Endothelial cell of umbilical vein (primary cell): ENCODE results near the gene TMEM203. TPM values are rescaled to one million over a fixed set of nuclear protein-coding genes. Genes with fewer than 3 reads are reported as not detected.

Experiments used
- BruUV-seq: library from RNA; stranded (reverse); fragments of 400-500 nt; replicated peaks from 2 replicates; lab custom pipeline; 2021; lab: Mats Ljungman, UMichigan
- CTCF ChIA-PET: fragments of 300-600, 350-600 bp; sonication (Branson Sonifier 250); formaldehyde crosslinking; loops from one replicate; lab custom pipeline; 2021; ENCODE audit warnings: antibody characterized with exemption, inconsistent platforms; lab: Charles Lee
- POLR2A ChIA-PET: fragments of 300-600, 350-600 bp; sonication (Branson Sonifier 250); formaldehyde crosslinking; loops from one replicate; lab custom pipeline; 2021; ENCODE audit warnings: antibody characterized with exemption, inconsistent platforms; lab: Charles Lee
- DNase-seq: peaks from one replicate; pipeline ENCODE4 v3.0.0-alpha.2; 2011; ENCODE audit warnings: low read depth, low spot score
- FAIRE-seq: peaks from 2 replicates; lab custom pipeline; 2011; peaks lifted over from hg19 to GRCh38; lab: Jason Lieb, UNC
- H2AFZ ChIP-seq: 2 replicates; pipeline ENCODE4 v1.6.0; 2012; ENCODE audit warnings: low read depth, low read length, control low read depth, inconsistent platforms
- H3K27ac ChIP-seq: 2 replicates; pipeline ENCODE4 v1.5.1; 2011; ENCODE audit warnings: low read depth, mild to moderate bottlenecking, control low read depth, low read length, moderate library complexity; ENCODE audit not compliant: insufficient read depth
- H3K27me3 ChIP-seq, 2 experiments: 2 replicates each; pipeline versions ENCODE4 v1.6.0 to v1.6.1; 2011; ENCODE audit warnings: low read length in 2 of 2, mixed read lengths in 1 of 2; ENCODE audit not compliant: control insufficient read depth in 2 of 2, insufficient read depth in 2 of 2
- H3K36me3 ChIP-seq, 2 experiments: 2 replicates in 1 of 2; 3 replicates in 1 of 2; pipeline ENCODE4 v1.5.1; 2011; ENCODE audit warnings: low read length in 2 of 2, mild to moderate bottlenecking in 1 of 2, moderate library complexity in 1 of 2; ENCODE audit not compliant: control insufficient read depth in 2 of 2, insufficient read depth in 2 of 2; ENCODE audit errors: extremely low read depth in 1 of 2
- H3K4me1 ChIP-seq: 3 replicates; pipeline ENCODE4 v1.5.1; 2011; ENCODE audit warnings: mild to moderate bottlenecking, low read length; ENCODE audit not compliant: control insufficient read depth, insufficient read depth; ENCODE audit errors: extremely low read depth
- H3K4me2 ChIP-seq: 2 replicates; pipeline ENCODE4 v1.6.1; 2011; ENCODE audit warnings: low read length, control low read depth, mixed read lengths; ENCODE audit not compliant: insufficient read depth
- H3K4me3 ChIP-seq, 3 experiments: fragments of 200-600 bp in 1 of 3; sonication (generic), shearing (Covaris generic) in 1 of 3; replicated peaks in 1 of 3; 2 replicates each; pipeline ENCODE4 v1.5.1; 2011 to 2016; ENCODE audit warnings: control low read depth in 3 of 3, low read length in 3 of 3, mild to moderate bottlenecking in 2 of 3, inconsistent platforms in 1 of 3, low read depth in 1 of 3, moderate library complexity in 1 of 3; ENCODE audit not compliant: insufficient read depth in 1 of 3
- H3K79me2 ChIP-seq: 2 replicates; pipeline ENCODE4 v1.6.0; 2012; ENCODE audit warnings: low read length, inconsistent platforms; ENCODE audit not compliant: control insufficient read depth, insufficient read depth
- H3K9ac ChIP-seq: replicated peaks from 2 replicates; pipeline ENCODE3; 2011; ENCODE audit warnings: low read length, control low read depth; ENCODE audit not compliant: insufficient read depth; ENCODE audit errors: extremely low read depth
- H3K9me1 ChIP-seq: replicated peaks from 3 replicates; pipeline ENCODE4 v1.6.0; 2011; ENCODE audit warnings: mild to moderate bottlenecking, low read length; ENCODE audit not compliant: control insufficient read depth, insufficient read depth; ENCODE audit errors: extremely low read depth
- H3K9me3 ChIP-seq: replicated peaks from 2 replicates; pipeline ENCODE4 v1.5.1; 2012; ENCODE audit warnings: low read length, inconsistent platforms; ENCODE audit not compliant: control insufficient read depth, insufficient read depth
- H4K20me1 ChIP-seq: replicated peaks from 2 replicates; pipeline ENCODE3; 2011; ENCODE audit warnings: mild to moderate bottlenecking, low read length; ENCODE audit not compliant: control insufficient read depth, insufficient read depth; ENCODE audit errors: extremely low read depth
- EZH2 ChIP-seq: IDR thresholded peaks from 2 replicates; pipeline ENCODE4 v1.6.1; 2012; ENCODE audit warnings: borderline replicate concordance, low read depth, mild to moderate bottlenecking, moderate library complexity, low read length, inconsistent platforms; ENCODE audit not compliant: severe bottlenecking
- MYC ChIP-seq: IDR thresholded peaks from one replicate; pipeline ENCODE4 v1.6.1; 2011; ENCODE audit warnings: mild to moderate bottlenecking, low read depth, low read length
- dilution Hi-C: fragments of 300-500 bp; cut with MboI; formaldehyde crosslinking; loops from one replicate; pipeline ENCODE4 v1.15.0; 2019; ENCODE audit warnings: low sequenced_read_pairs; ENCODE audit not compliant: extremely low pct_ligation_motif_present
- intact Hi-C: fragments of 100-400 bp; cut with micrococcal nuclease; formaldehyde crosslinking; loops from one replicate; pipeline ENCODE4 v1.10.0; 2022
- microRNA-seq: library from miRNA; unstranded; fragments of <30 nt; microRNA quantifications from one replicate; pipeline ENCODE4 v1.2.0, GENCODE V29; 2021; ENCODE audit warnings: borderline number of aligned reads, borderline replicate concordance
- polyA plus RNA-seq, 4 experiments: library from polyadenylated mRNA; depleted of rRNA in 3 of 4; stranded (reverse) in 3 of 4; unstranded in 1 of 4; fragments of >200 nt; gene quantifications; 2 replicates each; pipeline versions ENCODE4 v1.2.1 to v1.2.3, GENCODE V29; 2011 to 2012; ENCODE audit warnings: missing spikeins in 1 of 4
- small RNA-seq: library from RNA; depleted of rRNA; stranded (forward); fragments of <200 nt; gene quantifications from one replicate; pipeline ENCODE3, GENCODE V24; 2012; ENCODE audit warnings: low replicate concordance, low read depth; ENCODE audit not compliant: insufficient read depth, insufficient read length
- total RNA-seq: library from RNA; stranded (reverse); gene quantifications from 2 replicates; pipeline ENCODE4 v1.2.3, GENCODE V29; 2021

The TMEM203 gene
- total and polyA plus RNA-seq, 2 donors (not counting 3 experiments of a cell fraction or from before 2014, with no cell fraction given) = 29.6 to 39.8 TPM

GRCh38 chr9:137156567-137157375 is 48.7 kb downstream of the TMEM203 start:
- Histone ChIP-seq H2AFZ (peak overlapping the region; percentile 44), H3K79me2 (no peaks in the 10 kb centered on the region), H3K9me1 (no peaks in the 10 kb centered on the region), H3K9me3 (no peaks in the 10 kb centered on the region), H3K27ac (no peak overlapping the region), H3K36me3 (no peaks in the 10 kb centered on the region), H3K4me1 (no peaks in the 10 kb centered on the region), H3K9ac (no peak overlapping the region), H3K27me3 (peaks cover 2 to 14% of the 10 kb centered on the region in 2 experiments), H4K20me1 (no peaks in the 10 kb centered on the region), H3K4me2 (no peak overlapping the region), H3K4me3 (no peak overlapping the region)
- DNase-seq (peak; percentile 21), FAIRE-seq (no peak)
- POLR2A ChIA-PET = interaction anchor here (0.6 to 1.3 kb wide), 3 partner anchors 84 to 146 kb away, joined by 4 to 6 read pairs (median 5); partner anchors contain the start of genes NRARP and TUBB4B
- CTCF ChIA-PET = interaction anchor here (0.7 to 2.1 kb wide), 6 partner anchors 10 to 78 kb away, joined by 3 to 5 read pairs (median 3); partner anchors contain the start of genes ANAPC2, RNF224 and SSNA1
- intact Hi-C loops = no loop called here
- BruUV-seq = no TSS peak
- TF ChIP-seq EZH2 = peak; percentile 59
- no peak for TF ChIP-seq MYC
- dilution Hi-C loops = no loop called here

Small RNA genes lying within 50 kb of the gene (microRNA-seq; reads per million reads assigned to microRNA genes)
- gene MIR3621 = not detected

Small RNA genes lying within 50 kb of the gene (small RNA-seq; reads per million reads assigned to genes)
- not detected for gene MIR3621

Other genes starting within 250 kb of the TMEM203 start
Only the 30 nearest of the 31 such genes appear.
- gene PTGDS, start 228.1 kb downstream of the TMEM203 start, total RNA-seq = not detected in 2 replicates
- not detected in 2 replicates for gene PTGDS, start 228.1 kb downstream of the TMEM203 start, polyA plus RNA-seq
- not detected in 2 replicates for gene LCNL1, start 222.7 kb downstream of the TMEM203 start, total RNA-seq
- gene LCNL1, start 222.7 kb downstream of the TMEM203 start, polyA plus RNA-seq = not detected in 2 replicates
- gene PAXX, start 213.2 kb downstream of the TMEM203 start, total RNA-seq = 35.0 and 38.7 TPM in 2 replicates
- gene PAXX, start 213.2 kb downstream of the TMEM203 start, polyA plus RNA-seq = 34.0 and 49.9 TPM in 2 replicates
- not detected in 2 replicates for gene CLIC3, start 209.1 kb downstream of the TMEM203 start, total RNA-seq
- 2.3 and 4.1 TPM in 2 replicates for gene CLIC3, start 209.1 kb downstream of the TMEM203 start, polyA plus RNA-seq
- 20.0 and 23.4 TPM in 2 replicates for gene ABCA2, start 177.4 kb downstream of the TMEM203 start, total RNA-seq
- gene ABCA2, start 177.4 kb downstream of the TMEM203 start, polyA plus RNA-seq = 29.1 and 41.2 TPM in 2 replicates
- gene FUT7, start 173.6 kb downstream of the TMEM203 start, total RNA-seq = not detected in 2 replicates
- gene FUT7, start 173.6 kb downstream of the TMEM203 start, polyA plus RNA-seq = not detected in 2 replicates
- 157 and 181 TPM in 2 replicates for gene NPDC1, start 159.5 kb downstream of the TMEM203 start, total RNA-seq
- gene NPDC1, start 159.5 kb downstream of the TMEM203 start, polyA plus RNA-seq = 115 and 144 TPM in 2 replicates
- gene ENTPD2, start 151.6 kb downstream of the TMEM203 start, total RNA-seq = not detected in 2 replicates
- 0.03 TPM in 1 of 2 replicates, not detected in the other for gene ENTPD2, start 151.6 kb downstream of the TMEM203 start, polyA plus RNA-seq
- 24.3 and 27.8 TPM in 2 replicates for gene SAPCD2, start 135.1 kb downstream of the TMEM203 start, total RNA-seq
- 11.5 and 13.2 TPM in 2 replicates for gene SAPCD2, start 135.1 kb downstream of the TMEM203 start, polyA plus RNA-seq
- gene UAP1L1, start 128.1 kb downstream of the TMEM203 start, total RNA-seq = 38.1 and 41.7 TPM in 2 replicates
- gene UAP1L1, start 128.1 kb downstream of the TMEM203 start, polyA plus RNA-seq = 26.0 and 31.0 TPM in 2 replicates
- gene MAN1B1, start 118.7 kb downstream of the TMEM203 start, total RNA-seq = 67.7 and 75.3 TPM in 2 replicates
- gene MAN1B1, start 118.7 kb downstream of the TMEM203 start, polyA plus RNA-seq = 81.0 and 83.3 TPM in 2 replicates
- gene DPP7, start 90.9 kb downstream of the TMEM203 start, total RNA-seq = 118 and 149 TPM in 2 replicates
- gene DPP7, start 90.9 kb downstream of the TMEM203 start, polyA plus RNA-seq = 200 and 247 TPM in 2 replicates
- not detected in 2 replicates for gene GRIN1, start 66.5 kb downstream of the TMEM203 start, total RNA-seq
- gene GRIN1, start 66.5 kb downstream of the TMEM203 start, polyA plus RNA-seq = not detected in 2 replicates
- not detected in 2 replicates for gene LRRC26, start 35.6 kb downstream of the TMEM203 start, total RNA-seq
- gene LRRC26, start 35.6 kb downstream of the TMEM203 start, polyA plus RNA-seq = 0.08 TPM in 1 of 2 replicates, not detected in the other
- gene TMEM210, start 33.6 kb downstream of the TMEM203 start, total RNA-seq = not detected in 2 replicates
- gene TMEM210, start 33.6 kb downstream of the TMEM203 start, polyA plus RNA-seq = not detected in 2 replicates
- gene ANAPC2, start 17.1 kb downstream of the TMEM203 start, total RNA-seq = 69.2 and 70.0 TPM in 2 replicates
- 44.8 and 57.5 TPM in 2 replicates for gene ANAPC2, start 17.1 kb downstream of the TMEM203 start, polyA plus RNA-seq
- 89.0 and 90.5 TPM in 2 replicates for gene SSNA1, start 17.0 kb downstream of the TMEM203 start, total RNA-seq
- 146 and 162 TPM in 2 replicates for gene SSNA1, start 17.0 kb downstream of the TMEM203 start, polyA plus RNA-seq
- gene TPRN, start 4.9 kb downstream of the TMEM203 start, total RNA-seq = 12.1 and 12.4 TPM in 2 replicates
- 4.3 and 5.7 TPM in 2 replicates for gene TPRN, start 4.9 kb downstream of the TMEM203 start, polyA plus RNA-seq
- gene NDOR1, start 52 bp upstream of the TMEM203 start, total RNA-seq = 23.4 and 26.7 TPM in 2 replicates
- gene NDOR1, start 52 bp upstream of the TMEM203 start, polyA plus RNA-seq = 13.5 and 18.0 TPM in 2 replicates
- gene RNF208, start 16.6 kb upstream of the TMEM203 start, total RNA-seq = 3.8 and 4.8 TPM in 2 replicates
- 1.3 and 1.7 TPM in 2 replicates for gene RNF208, start 16.6 kb upstream of the TMEM203 start, polyA plus RNA-seq
- 0.44 and 0.92 TPM in 2 replicates for gene CYSRT1, start 19.5 kb upstream of the TMEM203 start, total RNA-seq
- gene CYSRT1, start 19.5 kb upstream of the TMEM203 start, polyA plus RNA-seq = 1.1 and 1.6 TPM in 2 replicates
- not detected in 2 replicates for gene RNF224, start 21.9 kb upstream of the TMEM203 start, total RNA-seq
- not detected in 2 replicates for gene RNF224, start 21.9 kb upstream of the TMEM203 start, polyA plus RNA-seq
- not detected in 2 replicates for gene SLC34A3, start 25.3 kb upstream of the TMEM203 start, total RNA-seq
- gene SLC34A3, start 25.3 kb upstream of the TMEM203 start, polyA plus RNA-seq = not detected in 2 replicates
- 546 and 558 TPM in 2 replicates for gene TUBB4B, start 35.6 kb upstream of the TMEM203 start, total RNA-seq
- gene TUBB4B, start 35.6 kb upstream of the TMEM203 start, polyA plus RNA-seq = 418 and 439 TPM in 2 replicates
- gene STPG3, start 45.6 kb upstream of the TMEM203 start, total RNA-seq = not detected in 2 replicates
- gene STPG3, start 45.6 kb upstream of the TMEM203 start, polyA plus RNA-seq = not detected in 2 replicates
- gene NELFB, start 49.7 kb upstream of the TMEM203 start, total RNA-seq = 70.2 and 76.1 TPM in 2 replicates
- 61.8 and 62.3 TPM in 2 replicates for gene NELFB, start 49.7 kb upstream of the TMEM203 start, polyA plus RNA-seq
- gene TOR4A, start 72.1 kb upstream of the TMEM203 start, total RNA-seq = 46.4 and 48.0 TPM in 2 replicates
- 32.4 and 45.7 TPM in 2 replicates for gene TOR4A, start 72.1 kb upstream of the TMEM203 start, polyA plus RNA-seq
- gene NRARP, start 96.6 kb upstream of the TMEM203 start, total RNA-seq = 50.0 and 61.0 TPM in 2 replicates
- 54.0 and 72.9 TPM in 2 replicates for gene NRARP, start 96.6 kb upstream of the TMEM203 start, polyA plus RNA-seq
- 26.6 and 30.3 TPM in 2 replicates for gene EXD3, start 217.5 kb upstream of the TMEM203 start, total RNA-seq
- gene EXD3, start 217.5 kb upstream of the TMEM203 start, polyA plus RNA-seq = 17.7 and 24.7 TPM in 2 replicates
- 0.91 and 1.3 TPM in 2 replicates for gene NOXA1, start 217.7 kb upstream of the TMEM203 start, total RNA-seq
- 0.40 and 0.51 TPM in 2 replicates for gene NOXA1, start 217.7 kb upstream of the TMEM203 start, polyA plus RNA-seq